SKM-1 (cell line): Measurements from ENCODE around the gene SMURF2.
A peak's percentile ranks its signal among the peaks of the same experiment; 100 is the strongest.

Experiments used
- DNase-seq: peaks from one replicate; lab custom pipeline; 2025; ENCODE audit not compliant: unreplicated experiment; lab: John Stamatoyannopoulos, UW

SMURF2 gene

GRCh38 chr17:64505340-64506200, 156.5 kb downstream of the SMURF2 start:
- DNase-seq, result peak; percentile 43

DNA sequence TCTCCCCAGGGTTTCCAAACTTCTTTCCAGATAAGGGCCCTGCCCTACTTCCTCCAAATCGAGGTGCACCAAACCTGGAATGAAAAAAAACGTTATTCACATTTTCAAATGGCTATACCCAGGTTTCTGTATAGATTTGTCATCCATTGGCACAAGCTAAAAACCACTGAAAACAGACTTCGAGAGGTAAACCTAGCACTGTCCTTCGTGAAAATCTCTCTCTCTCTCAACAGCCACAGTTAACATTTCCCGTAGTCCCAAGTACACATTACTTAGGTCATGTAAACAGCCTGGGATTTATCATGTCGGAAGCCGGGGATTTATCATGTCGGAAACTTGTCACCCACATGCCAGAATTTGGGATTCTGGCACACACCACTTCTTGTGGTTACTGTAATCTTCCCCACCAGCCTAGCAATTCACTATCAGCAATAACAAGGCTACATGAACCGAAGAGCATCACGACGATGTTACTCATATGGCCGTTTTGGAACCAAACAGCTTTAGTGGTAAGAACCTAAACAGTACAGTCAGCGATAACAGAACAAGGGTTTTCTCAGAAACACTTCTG, 157.3 kb downstream of the SMURF2 start:
- no peak for DNase-seq

GRCh38 chr17:64503821-64504768, 158.0 kb downstream of the SMURF2 start:
- no peak for DNase-seq

GRCh38 chr17:64503341-64503740, 158.8 kb downstream of the SMURF2 start:
- DNase-seq, result no peak

GRCh38 chr17:64502809-64503208, 159.3 kb downstream of the SMURF2 start:
- no peak for DNase-seq

- no peak for DNase-seq
These were observed 160.1 kb downstream of the SMURF2 start for GRCh38 chr17:64502021-64502420.

DNA sequence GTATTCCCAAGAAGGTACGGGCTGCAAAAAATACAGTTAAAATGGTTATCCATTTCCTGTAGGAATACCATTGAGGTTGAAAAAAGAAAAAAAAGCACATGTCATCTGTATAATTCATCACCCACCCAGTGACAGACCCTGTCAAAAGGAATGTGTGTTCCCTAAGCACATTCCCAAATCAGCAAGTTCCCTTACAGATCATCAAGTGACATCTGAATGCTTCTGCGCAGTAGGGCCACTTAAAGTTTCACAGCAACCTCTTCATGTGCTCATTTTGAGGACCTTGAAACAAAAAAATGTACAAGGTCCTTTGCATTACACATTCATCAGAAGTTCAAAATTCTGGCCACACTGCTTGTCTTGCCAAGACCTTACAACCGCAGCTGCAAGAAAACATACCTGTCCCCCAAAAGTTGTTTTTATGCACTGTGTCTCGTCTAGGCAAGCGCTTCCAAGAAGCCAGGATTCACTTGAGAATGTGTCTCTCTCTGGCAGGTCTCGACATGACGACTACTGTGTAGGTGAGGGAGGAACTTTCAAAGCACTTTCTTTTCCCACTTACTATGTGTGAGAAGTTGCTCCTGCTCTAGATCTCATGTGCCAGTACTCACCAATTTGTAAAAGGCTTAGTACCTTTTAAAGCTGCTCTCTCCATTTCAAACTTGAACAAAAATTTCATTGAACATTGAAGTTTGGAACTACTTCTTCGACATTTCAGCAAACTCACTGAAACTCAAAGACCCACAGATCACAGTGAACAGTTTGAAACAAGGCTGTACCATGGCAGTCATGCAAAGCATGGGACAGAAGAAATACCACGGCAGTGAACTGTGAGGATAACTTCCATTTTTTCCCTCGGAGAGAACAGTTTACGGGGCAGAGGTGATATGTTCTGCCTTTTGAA, 161.0 kb downstream of the SMURF2 start:
- no peak for DNase-seq

- no peak for DNase-seq
These were observed 161.6 kb downstream of the SMURF2 start for GRCh38 chr17:64500487-64500859.

GRCh38 chr17:64499805-64500486, 162.2 kb downstream of the SMURF2 start:
- DNase-seq, result no peak

GRCh38 chr17:64498308-64499203, 163.6 kb downstream of the SMURF2 start:
- DNase-seq, result no peak

GRCh38 chr17:64497565-64498035, 164.5 kb downstream of the SMURF2 start:
- no peak for DNase-seq

GRCh38 chr17:64496786-64497564, 165.1 kb downstream of the SMURF2 start, which contains the start of gene POLG2:
POLG2 (minus strand) TSS chr17:64497054; CDS start chr17:64496968, 86 bp downstream.
- peak; percentile 89 for DNase-seq

DNA sequence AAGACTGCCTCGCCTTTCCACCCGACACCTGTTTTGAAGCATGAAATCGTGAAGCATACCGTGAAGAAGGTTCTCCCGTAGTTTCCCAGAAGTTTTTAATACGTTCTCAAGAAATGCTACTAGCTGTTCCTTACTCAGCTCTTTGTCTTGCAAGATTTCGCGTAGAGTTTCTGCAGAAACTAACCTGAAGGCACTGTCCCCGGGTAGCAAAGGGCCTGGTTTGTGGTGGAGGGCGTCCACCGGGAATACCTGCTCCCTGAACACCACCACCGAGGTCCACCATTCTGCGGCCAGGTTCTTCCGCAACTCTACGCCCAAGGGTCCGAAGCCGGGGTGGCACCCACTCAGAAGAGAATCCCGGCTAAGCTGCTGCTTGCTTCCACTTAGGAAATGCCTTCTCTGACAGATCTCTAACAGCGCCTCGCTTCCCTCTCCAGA, 165.7 kb downstream of the SMURF2 start:
- DNase-seq, result no peak
